ENCODE results near the gene RANBP1. TPM values are rescaled to one million over a fixed set of nuclear protein-coding genes. Genes with fewer than 3 reads are reported as not detected.
A peak's percentile ranks its signal among the peaks of the same experiment; 100 is the strongest.

The RANBP1 gene
- total and polyA plus RNA-seq, 3 donors from 2014 or later: 247 to 318 (median 284) TPM

DNA sequence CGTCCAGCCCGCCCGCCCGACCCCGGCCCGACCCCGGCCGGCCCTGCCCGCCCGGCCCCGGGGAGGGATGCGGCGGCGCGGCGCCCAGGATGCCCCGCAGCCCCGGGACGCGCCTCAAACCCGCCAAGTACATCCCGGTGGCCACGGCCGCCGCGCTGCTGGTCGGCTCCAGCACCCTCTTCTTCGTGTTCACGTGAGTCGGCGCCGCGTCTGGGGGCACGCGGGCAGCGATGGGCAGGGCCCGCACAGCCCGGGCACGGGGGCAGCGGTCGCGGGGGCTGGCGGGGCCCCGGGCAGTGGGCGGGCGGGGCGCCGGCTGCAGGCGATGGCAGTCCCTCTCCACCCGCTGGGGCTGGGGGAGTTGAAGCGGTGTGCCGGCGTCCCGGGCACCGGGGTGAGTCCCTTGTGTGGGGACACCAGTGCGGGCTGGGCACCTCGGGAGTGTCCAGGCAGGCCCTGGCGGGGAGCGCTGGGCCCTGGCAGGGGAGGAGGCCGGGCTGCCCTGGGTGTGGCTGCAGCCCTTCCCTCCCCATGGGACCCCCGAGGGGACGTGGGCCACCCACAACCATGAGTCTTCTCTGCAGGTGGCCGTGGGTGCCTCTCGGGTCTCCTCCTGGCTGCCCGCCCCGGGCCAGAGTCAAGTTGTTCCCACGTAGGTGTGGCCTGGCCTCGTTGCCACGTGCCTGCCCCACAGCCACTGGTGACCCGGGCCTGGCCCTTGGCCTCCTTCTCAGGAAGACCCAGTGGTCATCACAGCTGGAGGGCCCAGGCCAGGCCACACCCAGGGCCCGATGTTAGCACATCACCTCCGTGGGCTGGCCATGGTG, 16.2 kb downstream of the RANBP1 start:
- H3K4me3 ChIP-seq: peak overlapping the region; percentile 82 to 96
- intact Hi-C loops (cut with DNase I; ENCODE audit: low total_unique reads): no loop called here
- H3K4me1 ChIP-seq: peaks cover 37% of the 10 kb centered on the region
- no peak for DNase-seq
- 1% methylated on average over 18 to 34 of the region's 72 CpGs for WGBS, 2 donors
- no peaks in the 10 kb centered on the region for H3K27me3 ChIP-seq
- H3K36me3 ChIP-seq (ENCODE audit: low read depth, missing control alignments): no peaks in the 10 kb centered on the region
- H3K9me3 ChIP-seq: no peaks in the 10 kb centered on the region
- TF ChIP-seq POLR2A (IDR thresholded peaks at IDR 0.05): no peak
- TF ChIP-seq, protein P1, sequence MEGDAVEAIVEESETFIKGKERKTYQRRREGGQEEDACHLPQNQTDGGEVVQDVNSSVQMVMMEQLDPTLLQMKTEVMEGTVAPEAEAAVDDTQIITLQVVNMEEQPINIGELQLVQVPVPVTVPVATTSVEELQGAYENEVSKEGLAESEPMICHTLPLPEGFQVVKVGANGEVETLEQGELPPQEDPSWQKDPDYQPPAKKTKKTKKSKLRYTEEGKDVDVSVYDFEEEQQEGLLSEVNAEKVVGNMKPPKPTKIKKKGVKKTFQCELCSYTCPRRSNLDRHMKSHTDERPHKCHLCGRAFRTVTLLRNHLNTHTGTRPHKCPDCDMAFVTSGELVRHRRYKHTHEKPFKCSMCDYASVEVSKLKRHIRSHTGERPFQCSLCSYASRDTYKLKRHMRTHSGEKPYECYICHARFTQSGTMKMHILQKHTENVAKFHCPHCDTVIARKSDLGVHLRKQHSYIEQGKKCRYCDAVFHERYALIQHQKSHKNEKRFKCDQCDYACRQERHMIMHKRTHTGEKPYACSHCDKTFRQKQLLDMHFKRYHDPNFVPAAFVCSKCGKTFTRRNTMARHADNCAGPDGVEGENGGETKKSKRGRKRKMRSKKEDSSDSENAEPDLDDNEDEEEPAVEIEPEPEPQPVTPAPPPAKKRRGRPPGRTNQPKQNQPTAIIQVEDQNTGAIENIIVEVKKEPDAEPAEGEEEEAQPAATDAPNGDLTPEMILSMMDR (IDR thresholded peaks at IDR 0.05): no peak
- H3K27ac ChIP-seq: peak overlapping the region in 1 of 2 donors; percentile 45

DNA sequence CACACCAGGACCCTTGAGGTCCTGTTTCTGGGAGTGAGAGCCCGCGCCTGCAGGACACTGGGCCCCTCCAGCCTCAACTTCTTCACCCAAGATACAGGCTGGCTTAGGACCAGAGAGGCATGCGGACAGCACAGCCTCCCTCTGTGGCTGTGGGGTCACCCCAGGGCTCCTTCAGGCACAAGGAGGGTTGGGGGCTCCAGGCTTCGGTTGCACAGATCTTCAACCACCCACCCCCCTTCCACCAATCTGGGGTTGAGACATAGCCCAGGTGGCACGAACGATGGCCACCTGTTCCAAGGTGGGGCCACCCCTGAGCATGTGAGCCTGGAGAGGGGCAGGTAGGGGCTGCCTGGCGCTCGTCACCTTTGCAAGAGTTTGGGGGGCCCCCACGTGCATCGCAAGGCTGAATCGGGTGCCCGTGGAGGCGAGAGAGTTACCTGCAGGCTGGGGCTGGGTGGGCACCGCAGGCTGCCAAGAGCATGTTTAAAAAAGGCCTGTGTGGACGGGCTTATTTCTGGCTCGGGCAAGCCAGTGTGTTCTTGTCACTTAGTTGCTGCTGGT, 16.9 kb downstream of the RANBP1 start:
- Histone ChIP-seq H3K4me3 (peak overlapping the region; percentile 82 to 96), H3K27ac (no peak overlapping the region), H3K27me3 (no peaks in the 10 kb centered on the region), H3K4me1 (peaks cover 44% of the 10 kb centered on the region), H3K36me3 (ENCODE audit: low read depth, missing control alignments) (no peaks in the 10 kb centered on the region), H3K9me3 (no peaks in the 10 kb centered on the region)
- 41 to 56% methylated on average over 4 to 16 of the region's 16 CpGs for WGBS, 2 donors
- intact Hi-C loops (cut with DNase I; ENCODE audit: low total_unique reads): no loop called here
- no peak for DNase-seq
- no peak for TF ChIP-seq POLR2A (IDR thresholded peaks at IDR 0.05)
- TF ChIP-seq, protein P1 (IDR thresholded peaks at IDR 0.05): no peak

DNA sequence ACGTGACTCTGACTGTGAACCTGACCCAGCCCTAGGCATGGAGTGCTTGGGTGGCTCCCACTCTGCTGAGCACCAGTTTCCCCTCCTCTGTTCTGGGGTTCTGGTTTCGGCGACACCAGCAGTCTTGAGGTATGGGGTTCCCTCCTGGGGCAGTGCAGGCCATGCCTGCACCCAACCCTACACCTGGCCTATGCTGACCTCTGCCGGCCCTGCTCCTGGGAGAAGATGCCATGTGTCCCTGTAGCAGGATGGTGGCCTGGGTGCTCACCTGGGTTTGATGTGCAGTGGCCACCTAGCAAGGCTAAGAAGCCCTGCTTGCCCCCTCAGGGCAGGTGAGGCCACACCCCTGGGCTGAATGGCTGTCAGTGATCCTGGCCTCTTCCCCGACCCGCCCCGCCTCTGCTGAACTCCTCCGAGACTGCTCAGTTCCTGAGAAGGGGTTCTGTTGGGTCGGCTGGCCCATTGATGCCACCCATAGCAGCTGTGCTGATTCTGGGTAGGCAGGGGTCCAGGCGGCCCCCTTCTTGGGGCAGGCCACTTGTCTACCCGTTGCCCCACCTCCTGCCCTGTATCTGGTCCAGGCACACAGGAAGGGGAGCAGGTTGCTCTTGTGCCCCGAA, 18.1 kb downstream of the RANBP1 start:
- Histone ChIP-seq H3K4me3 (no peak overlapping the region), H3K36me3 (ENCODE audit: low read depth, missing control alignments) (no peaks in the 10 kb centered on the region), H3K27me3 (no peaks in the 10 kb centered on the region), H3K9me3 (no peaks in the 10 kb centered on the region), H3K4me1 (peaks cover 52% of the 10 kb centered on the region), H3K27ac (no peak overlapping the region)
- no peak for TF ChIP-seq POLR2A (IDR thresholded peaks at IDR 0.05)
- WGBS, 2 donors: 84 to 87% methylated on average over 10 to 12 of the region's 12 CpGs
- no peak for DNase-seq
- intact Hi-C loops (cut with DNase I; ENCODE audit: low total_unique reads): no loop called here

DNA sequence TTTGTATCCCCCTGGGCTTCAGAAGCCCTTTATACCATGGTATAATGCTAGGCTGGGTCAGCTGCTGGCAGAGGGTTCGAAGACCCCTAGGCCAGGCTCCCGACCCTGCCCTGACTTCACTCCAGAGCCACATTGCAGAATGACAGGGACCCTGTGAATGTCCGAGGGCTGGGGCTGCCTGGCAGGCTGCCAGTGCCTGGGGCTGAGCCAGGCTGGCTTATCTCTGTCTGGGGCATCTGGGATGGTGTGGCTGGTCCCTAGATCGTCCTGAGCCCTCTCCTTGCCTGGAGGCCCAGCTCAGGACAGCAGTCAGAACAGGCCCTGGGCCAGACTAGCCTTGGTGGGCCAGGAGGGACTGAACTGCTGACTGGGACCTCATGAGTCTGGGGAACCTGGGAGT, 19.4 kb downstream of the RANBP1 start:
- Histone ChIP-seq H3K36me3 (ENCODE audit: low read depth, missing control alignments) (no peaks in the 10 kb centered on the region), H3K27me3 (no peaks in the 10 kb centered on the region), H3K4me3 (no peak overlapping the region), H3K9me3 (no peaks in the 10 kb centered on the region), H3K4me1 (peaks cover 46% of the 10 kb centered on the region), H3K27ac (no peak overlapping the region)
- 51 to 52% methylated on average over 2 to 4 of the region's 4 CpGs for WGBS, 2 donors
- intact Hi-C loops (cut with DNase I; ENCODE audit: low total_unique reads): no loop called here
- TF ChIP-seq, protein P1 (IDR thresholded peaks at IDR 0.05): no peak
- DNase-seq: no peak

DNA sequence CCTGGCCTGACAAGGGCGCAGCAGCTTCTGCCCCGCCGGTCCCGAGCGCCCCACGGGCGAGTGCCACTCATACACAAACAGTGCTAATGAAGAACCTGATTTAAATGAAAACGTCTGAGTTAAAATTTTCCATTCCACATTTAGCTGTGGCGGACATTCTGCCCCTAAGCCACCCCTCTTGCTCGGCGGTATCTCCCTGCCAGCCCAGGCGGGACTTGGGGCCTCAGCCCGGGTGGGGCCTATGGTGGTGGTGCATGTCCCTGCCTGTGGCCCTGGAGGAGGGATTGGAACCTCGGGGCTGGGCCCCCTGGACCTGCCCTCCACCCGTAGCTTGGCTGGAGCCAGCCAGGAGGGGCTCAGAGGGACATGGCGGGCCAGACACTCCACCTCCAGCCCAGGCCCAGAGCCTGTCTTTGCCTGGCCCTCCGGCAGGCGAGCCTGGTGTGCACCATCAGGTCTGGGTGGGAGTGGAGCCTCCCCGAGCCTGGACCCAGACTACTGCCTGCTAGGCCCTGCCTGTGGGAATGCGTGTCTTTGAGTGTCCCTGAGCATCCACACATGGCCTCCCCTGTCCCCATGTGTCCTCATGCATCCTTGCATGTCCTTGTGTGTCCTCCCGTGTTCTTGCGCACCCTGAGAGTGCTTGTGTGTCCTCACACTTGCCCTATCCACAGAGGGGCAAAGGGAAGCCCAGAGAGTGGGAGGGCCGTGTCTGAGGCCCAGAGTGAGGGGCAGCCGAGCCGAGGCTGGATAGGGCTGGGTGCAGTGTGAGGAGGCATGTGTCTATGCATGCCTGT, 20.1 kb downstream of the RANBP1 start:
- no peak overlapping the region for H3K27ac ChIP-seq
- no peaks in the 10 kb centered on the region for H3K9me3 ChIP-seq
- intact Hi-C loops (cut with DNase I; ENCODE audit: low total_unique reads): no loop called here
- peaks cover 40% of the 10 kb centered on the region for H3K4me1 ChIP-seq
- no peak overlapping the region for H3K4me3 ChIP-seq
- 85 to 87% methylated on average over 17 to 25 of the region's 25 CpGs for WGBS, 2 donors
- DNase-seq: no peak
- H3K36me3 ChIP-seq (ENCODE audit: low read depth, missing control alignments): no peaks in the 10 kb centered on the region
- TF ChIP-seq, protein P1 (IDR thresholded peaks at IDR 0.05): no peak
- no peak for TF ChIP-seq POLR2A (IDR thresholded peaks at IDR 0.05)
- no peaks in the 10 kb centered on the region for H3K27me3 ChIP-seq
